Colonic mucosa (tissue), 4 donors: Measurements from ENCODE around the gene ADCY7. TPM values are rescaled to one million over a fixed set of nuclear protein-coding genes. Genes with fewer than 3 reads are reported as not detected.

ENCODE experiments used
- DNase-seq: peaks from one replicate; pipeline ENCODE4 v3.0.0-alpha.2; 2020
- H3K27ac ChIP-seq: fragments of 200-600 bp; one replicate; pipeline ENCODE4 v1.8.0; 2021
- H3K27me3 ChIP-seq: fragments of 200-600 bp; one replicate; pipeline ENCODE4 v1.8.0; 2021
- H3K36me3 ChIP-seq: fragments of 200-600 bp; one replicate; pipeline ENCODE4 v1.8.0; 2021
- H3K4me1 ChIP-seq: fragments of 200-600 bp; one replicate; pipeline ENCODE4 v1.8.0; 2021; ENCODE audit warnings: mild to moderate bottlenecking
- H3K4me3 ChIP-seq: fragments of 200-600 bp; one replicate; pipeline ENCODE4 v1.8.0; 2021
- H3K9ac ChIP-seq, 2 donors: one replicate each; pipeline ENCODE4 v1.7.0; 2013; ENCODE audit warnings: control low read depth in 2 of 2, low read depth in 2 of 2, low read length in 2 of 2
- H3K9me3 ChIP-seq: fragments of 200-600 bp; one replicate; pipeline ENCODE4 v1.8.0; 2021
- intact Hi-C: fragments of 100-400 bp; cut with DNase I; formaldehyde crosslinking; loops from one replicate; pipeline ENCODE4 v1.14.1; 2022
- total RNA-seq, 2 donors: library from RNA; stranded (reverse); fragmentation: NEBNext Ultra II Directional in 1 of 2; extraction: Animal tissue kit (Norgen Biotek cat#: 25700) in 1 of 2; gene quantifications; one replicate each; pipeline ENCODE4 v1.2.1, GENCODE V29; 2021
- TF ChIP-seq, protein P1 (sequence below): fragments of 200-600 bp; IDR thresholded peaks from one replicate; pipeline ENCODE4 v1.8.0; 2022; ENCODE audit warnings: antibody characterized with exemption, mild to moderate bottlenecking
- donor health status: healthy.
- donor health status: DM: no; HTN: no; CAD: no.
- donor health status: DM: no; HTN: no; CAD: no.

Gene ADCY7
- total RNA-seq, 2 donors from 2014 or later = 15.8 to 19.2 TPM

DNA sequence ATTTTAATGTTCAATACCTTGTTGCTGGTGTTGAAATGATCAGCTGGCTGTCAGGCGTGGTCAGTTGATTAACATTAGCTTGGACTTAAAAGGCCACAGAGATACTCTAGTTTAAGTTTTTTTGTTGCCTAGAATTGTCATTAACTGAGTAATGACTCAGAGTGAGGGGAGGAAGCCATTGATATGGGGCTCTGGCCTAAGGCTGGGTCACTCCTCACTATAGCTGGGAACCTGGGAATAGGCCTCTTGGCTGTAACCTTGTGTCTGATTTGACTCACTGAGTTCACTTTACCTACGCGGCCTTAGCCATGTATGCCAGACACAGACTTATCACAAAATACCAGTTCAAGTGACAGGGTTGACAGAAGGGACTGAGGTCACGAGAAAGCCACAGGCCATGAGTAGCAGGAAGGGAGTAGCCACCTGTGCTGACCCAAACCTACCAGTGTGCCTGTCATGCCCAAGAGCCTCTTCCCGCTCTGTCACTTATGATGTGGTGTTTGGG is 37.9 kb upstream of the ADCY7 start:
- H3K27me3 ChIP-seq = no peaks in the 10 kb centered on the region
- no peak overlapping the region for H3K27ac ChIP-seq
- H3K4me3 ChIP-seq = no peak overlapping the region
- no peaks in the 10 kb centered on the region for H3K9me3 ChIP-seq
- no peak overlapping the region for H3K9ac ChIP-seq
- TF ChIP-seq, protein P1, sequence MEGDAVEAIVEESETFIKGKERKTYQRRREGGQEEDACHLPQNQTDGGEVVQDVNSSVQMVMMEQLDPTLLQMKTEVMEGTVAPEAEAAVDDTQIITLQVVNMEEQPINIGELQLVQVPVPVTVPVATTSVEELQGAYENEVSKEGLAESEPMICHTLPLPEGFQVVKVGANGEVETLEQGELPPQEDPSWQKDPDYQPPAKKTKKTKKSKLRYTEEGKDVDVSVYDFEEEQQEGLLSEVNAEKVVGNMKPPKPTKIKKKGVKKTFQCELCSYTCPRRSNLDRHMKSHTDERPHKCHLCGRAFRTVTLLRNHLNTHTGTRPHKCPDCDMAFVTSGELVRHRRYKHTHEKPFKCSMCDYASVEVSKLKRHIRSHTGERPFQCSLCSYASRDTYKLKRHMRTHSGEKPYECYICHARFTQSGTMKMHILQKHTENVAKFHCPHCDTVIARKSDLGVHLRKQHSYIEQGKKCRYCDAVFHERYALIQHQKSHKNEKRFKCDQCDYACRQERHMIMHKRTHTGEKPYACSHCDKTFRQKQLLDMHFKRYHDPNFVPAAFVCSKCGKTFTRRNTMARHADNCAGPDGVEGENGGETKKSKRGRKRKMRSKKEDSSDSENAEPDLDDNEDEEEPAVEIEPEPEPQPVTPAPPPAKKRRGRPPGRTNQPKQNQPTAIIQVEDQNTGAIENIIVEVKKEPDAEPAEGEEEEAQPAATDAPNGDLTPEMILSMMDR = no peak
- no peak for DNase-seq
- H3K36me3 ChIP-seq = peaks cover 4% of the 10 kb centered on the region
- intact Hi-C loops = no loop called here
- no peaks in the 10 kb centered on the region for H3K4me1 ChIP-seq

DNA sequence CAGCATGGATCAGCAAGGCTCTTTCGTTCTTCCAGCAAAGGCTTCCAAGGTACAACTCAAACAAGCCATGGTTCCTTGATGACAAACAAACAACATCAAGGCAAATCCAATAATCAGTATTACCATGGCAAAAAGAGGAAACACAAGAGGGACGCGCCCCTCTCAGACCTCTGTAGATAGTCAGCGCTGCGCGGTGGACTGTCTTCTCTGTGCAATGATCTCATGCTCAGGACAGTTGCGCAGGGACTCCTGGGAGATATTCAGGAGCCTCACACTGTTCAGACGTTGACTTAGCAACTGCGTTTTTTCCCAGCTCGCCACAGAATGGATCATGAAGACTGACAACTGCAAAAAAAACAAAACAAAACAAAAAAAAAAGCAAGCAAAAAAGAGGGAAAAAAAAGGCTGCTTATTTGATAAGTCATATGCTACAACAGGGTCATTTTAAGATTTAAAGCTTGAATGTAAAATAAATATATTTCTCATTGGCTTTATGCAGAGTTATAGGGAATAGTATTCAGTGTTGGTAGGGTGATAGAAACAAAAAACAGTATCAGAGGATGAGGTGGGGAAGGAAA is 37.1 kb upstream of the ADCY7 start:
- Histone ChIP-seq H3K9ac (no peak overlapping the region), H3K27ac (no peak overlapping the region), H3K4me3 (no peak overlapping the region), H3K4me1 (no peaks in the 10 kb centered on the region), H3K27me3 (no peaks in the 10 kb centered on the region), H3K9me3 (no peaks in the 10 kb centered on the region), H3K36me3 (peaks cover 4% of the 10 kb centered on the region)
- intact Hi-C loops = no loop called here
- TF ChIP-seq, protein P1 = no peak
- no peak for DNase-seq

- Histone ChIP-seq H3K4me1 (no peaks in the 10 kb centered on the region), H3K9ac (no peak overlapping the region)
- intact Hi-C loops = no loop called here
These were observed 31.4 kb upstream of the ADCY7 start for GRCh38 chr16:50234771-50235556.

GRCh38 chr16:50235581-50235980 is 30.8 kb upstream of the ADCY7 start:
- DNase-seq = no peak
- Histone ChIP-seq H3K9me3 (no peaks in the 10 kb centered on the region), H3K27ac (no peak overlapping the region), H3K36me3 (no peaks in the 10 kb centered on the region), H3K4me1 (no peaks in the 10 kb centered on the region), H3K27me3 (no peaks in the 10 kb centered on the region), H3K4me3 (no peak overlapping the region), H3K9ac (no peak overlapping the region)
- TF ChIP-seq, protein P1 = no peak
- intact Hi-C loops = no loop called here

More at GRCh38 chr16:50234771-50235556, 31.4 kb upstream of the ADCY7 start:
- no peak overlapping the region for H3K27ac ChIP-seq
- H3K36me3 ChIP-seq = no peaks in the 10 kb centered on the region
- H3K4me3 ChIP-seq = no peak overlapping the region
- H3K9me3 ChIP-seq = no peaks in the 10 kb centered on the region
- TF ChIP-seq, protein P1 = no peak
- no peaks in the 10 kb centered on the region for H3K27me3 ChIP-seq
- no peak for DNase-seq

DNA sequence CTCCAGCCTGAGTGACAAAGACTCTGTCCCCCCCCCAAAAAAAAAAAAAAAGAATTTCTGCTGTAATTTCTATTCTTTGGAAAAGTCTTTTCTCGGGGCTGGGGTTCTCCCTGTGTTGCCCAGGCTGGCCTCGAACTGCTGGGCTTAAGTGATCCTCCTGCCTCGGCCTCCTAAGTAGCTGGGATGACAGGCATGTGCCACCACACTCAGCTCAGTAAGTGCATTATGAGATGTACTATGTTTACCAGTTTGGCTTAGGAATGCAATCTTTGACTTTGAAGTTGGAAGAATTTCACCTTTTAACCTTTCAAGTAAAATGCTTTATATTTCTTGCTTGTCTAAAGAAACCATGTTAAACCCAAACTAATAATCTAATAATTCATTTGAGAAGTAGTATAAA is 28.0 kb upstream of the ADCY7 start:
- intact Hi-C loops = no loop called here
- no peak overlapping the region for H3K9ac ChIP-seq
- DNase-seq = no peak
- no peaks in the 10 kb centered on the region for H3K36me3 ChIP-seq
- no peaks in the 10 kb centered on the region for H3K9me3 ChIP-seq
- no peak overlapping the region for H3K4me3 ChIP-seq
- TF ChIP-seq, protein P1 = no peak
- no peak overlapping the region for H3K27ac ChIP-seq
- no peaks in the 10 kb centered on the region for H3K4me1 ChIP-seq
- H3K27me3 ChIP-seq = no peaks in the 10 kb centered on the region
